Choroid plexus epithelial cell (primary cell): ENCODE results near the gene FIGNL1.

Experiments used
- DNase-seq: peaks from one replicate; pipeline ENCODE4 v3.0.0-alpha.2; 2010; ENCODE audit warnings: low read depth
- H3K4me3 ChIP-seq: 2 replicates; pipeline ENCODE4 v1.5.1; 2011; ENCODE audit warnings: low read depth, mild to moderate bottlenecking, control low read depth, low read length, moderate library complexity
- CTCF ChIP-seq: conservative IDR thresholded peaks from 2 replicates; pipeline ENCODE4 v1.5.1; 2011; ENCODE audit warnings: low read depth, mild to moderate bottlenecking, control low read depth, inconsistent platforms, low read length, moderate library complexity

Gene FIGNL1

DNA sequence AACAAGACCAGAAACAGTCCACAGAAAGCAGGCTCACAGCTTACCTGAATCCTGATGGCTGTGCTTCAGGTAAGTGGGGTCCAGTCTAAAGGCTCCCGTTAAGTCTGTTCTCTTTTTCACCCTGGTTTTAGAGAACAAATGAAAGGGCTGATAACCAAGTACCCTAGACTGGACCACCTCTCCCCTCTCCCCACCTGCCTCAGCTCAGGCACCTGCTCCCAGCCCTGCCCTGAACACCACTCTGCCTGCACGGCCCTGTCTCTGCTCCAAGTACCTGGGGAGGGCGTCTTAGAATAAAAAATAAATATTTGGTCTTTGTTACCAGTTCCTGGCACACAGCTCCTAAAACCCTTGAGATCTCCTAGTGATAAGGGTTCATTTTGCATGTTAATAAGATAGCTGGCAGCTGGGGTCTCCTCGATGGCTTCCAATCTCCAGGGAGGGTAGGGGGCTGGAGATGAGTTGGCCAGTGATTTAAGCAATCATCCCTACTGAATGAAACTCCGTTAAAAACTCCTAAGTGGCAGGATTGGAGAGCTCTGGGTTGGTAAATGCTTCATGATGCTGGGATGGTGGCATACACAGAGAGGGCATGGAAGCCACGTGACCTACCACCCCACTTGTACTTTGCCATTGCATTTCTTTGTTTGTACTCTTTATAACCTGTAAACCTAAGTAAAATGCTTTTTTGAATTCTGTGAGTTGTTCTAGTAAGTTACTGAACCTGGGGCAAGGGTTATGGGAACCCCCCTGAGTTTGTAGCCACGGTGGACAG, 29.8 kb upstream of the FIGNL1 start:
- no peak for TF ChIP-seq CTCF
- no peak overlapping the region for H3K4me3 ChIP-seq
- no peak for DNase-seq

DNA sequence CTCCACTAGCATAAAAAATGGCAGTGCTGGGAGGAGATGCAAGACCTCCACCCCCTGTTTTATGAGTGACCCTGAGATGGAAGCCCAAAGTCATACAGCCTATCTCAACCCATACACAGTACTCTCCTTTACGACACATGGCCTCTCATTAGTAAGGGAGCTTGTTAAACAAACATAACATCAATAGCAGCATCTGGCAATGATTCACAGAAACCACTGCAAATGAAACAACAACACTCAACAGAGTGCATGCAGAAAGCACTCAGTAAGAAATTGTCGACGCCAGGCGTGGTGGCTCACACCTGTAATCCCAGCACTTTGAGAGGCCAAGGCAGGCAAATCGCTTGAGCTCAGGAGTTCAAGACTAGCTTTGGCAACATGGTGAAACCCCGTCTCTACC, 27.5 kb upstream of the FIGNL1 start:
- no peak for TF ChIP-seq CTCF
- peak; percentile 11 for DNase-seq
- no peak overlapping the region for H3K4me3 ChIP-seq

DNA sequence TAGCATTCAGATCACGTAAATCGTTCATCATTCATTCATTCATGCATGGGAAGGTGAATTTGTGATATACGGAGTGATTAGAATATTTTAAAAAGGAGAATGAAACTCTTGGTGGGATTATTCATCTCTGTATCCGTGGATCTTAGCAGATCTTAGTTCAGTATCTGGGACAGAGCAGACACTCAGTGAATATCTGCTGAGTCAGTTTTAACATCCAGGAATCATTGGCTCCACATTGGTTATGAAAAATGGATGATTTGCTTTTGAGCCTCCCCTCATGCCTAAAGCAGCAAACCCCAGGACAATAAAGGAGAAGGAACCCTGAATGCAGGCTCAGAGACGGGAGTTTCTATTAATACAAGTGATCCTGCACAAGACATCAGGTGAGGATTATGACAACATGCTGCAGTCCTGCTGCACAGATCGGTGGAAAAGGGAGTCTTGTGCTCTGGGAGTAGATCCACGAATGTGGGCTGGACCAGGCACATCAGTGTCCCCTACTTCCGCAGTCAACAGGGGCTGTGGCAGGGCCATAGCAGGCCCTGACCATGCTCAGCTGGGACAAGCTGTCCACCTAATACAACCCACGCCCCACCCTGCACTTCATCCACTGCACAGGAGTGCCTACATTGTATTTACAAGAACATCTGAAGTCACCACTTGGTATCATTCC, 26.9 kb upstream of the FIGNL1 start:
- no peak for TF ChIP-seq CTCF
- H3K4me3 ChIP-seq = no peak overlapping the region
- DNase-seq = no peak

GRCh38 chr7:50475340-50475739, 25.2 kb upstream of the FIGNL1 start:
- no peak for DNase-seq
- no peak overlapping the region for H3K4me3 ChIP-seq
- no peak for TF ChIP-seq CTCF

GRCh38 chr7:50474382-50475160, 24.4 kb upstream of the FIGNL1 start:
- TF ChIP-seq CTCF = no peak
- H3K4me3 ChIP-seq = no peak overlapping the region
- no peak for DNase-seq

DNA sequence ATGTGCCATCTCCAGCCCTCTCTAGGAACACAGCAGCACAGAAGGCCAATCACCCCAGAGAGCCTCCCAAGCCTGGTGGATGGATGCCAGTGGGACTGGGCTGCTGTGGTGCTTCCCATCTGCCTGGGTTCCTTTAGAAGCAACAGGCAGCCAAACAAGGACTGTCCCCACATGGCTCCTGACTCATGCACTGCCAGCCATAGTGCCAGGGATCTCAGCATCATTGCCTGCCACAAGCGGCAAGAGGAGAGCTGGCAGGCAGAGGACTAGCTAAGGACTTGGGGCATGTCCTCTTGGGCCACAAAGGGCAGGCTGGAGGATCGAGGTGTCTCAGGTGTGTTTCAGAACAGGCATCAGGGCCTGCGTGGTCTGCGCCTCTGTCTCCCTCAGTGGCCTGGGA, 23.4 kb upstream of the FIGNL1 start:
- DNase-seq = no peak
- TF ChIP-seq CTCF = no peak
- no peak overlapping the region for H3K4me3 ChIP-seq
